H1 (cell line): ENCODE measurements around the gene TM7SF3. TPM values are rescaled to one million over a fixed set of nuclear protein-coding genes. Genes with fewer than 3 reads are reported as not detected.

Source experiments
- CTCF ChIA-PET: fragments of 300-600 bp; sonication (Branson Sonifier 250); formaldehyde crosslinking; loops from one replicate; lab custom pipeline; 2021; ENCODE audit not compliant: partially characterized antibody; lab: Charles Lee
- POLR2A ChIA-PET: fragments of 300-600 bp; sonication (Branson Sonifier 250); formaldehyde crosslinking; loops from one replicate; lab custom pipeline; 2021; ENCODE audit warnings: inconsistent platforms; ENCODE audit not compliant: partially characterized antibody; lab: Charles Lee
- DNase-seq, 2 experiments: peaks; one replicate each; pipeline versions ENCODE4 v3.0.0 to v3.0.0-alpha.2; 2010 to 2022; ENCODE audit warnings: low spot score in 2 of 2, low read depth in 1 of 2, mixed read lengths in 1 of 2
- FAIRE-seq: peaks from 2 replicates; lab custom pipeline; 2011; peaks lifted over from hg19 to GRCh38; lab: Jason Lieb, UNC
- H2AFZ ChIP-seq: 2 replicates; pipeline ENCODE4 v1.8.1; 2012; ENCODE audit warnings: low read length, inconsistent platforms
- H2AK5ac ChIP-seq: 2 replicates; pipeline ENCODE4 v1.6.1; 2013; ENCODE audit warnings: low read depth, low read length
- H2BK120ac ChIP-seq: replicated peaks from 2 replicates; pipeline ENCODE3; 2013; ENCODE audit warnings: low read depth, low read length, inconsistent platforms
- H2BK12ac ChIP-seq: 2 replicates; pipeline ENCODE4 v1.6.1; 2013; ENCODE audit warnings: low read depth, low read length
- H2BK15ac ChIP-seq: 2 replicates; pipeline ENCODE4 v1.6.1; 2013; ENCODE audit warnings: low read length
- H2BK20ac ChIP-seq: 2 replicates; pipeline ENCODE4 v1.6.1; 2013; ENCODE audit warnings: low read length
- H2BK5ac ChIP-seq: 2 replicates; pipeline ENCODE4 v1.6.1; 2013; ENCODE audit warnings: low read depth, low read length
- H3K14ac ChIP-seq: 2 replicates; pipeline ENCODE4 v1.6.1; 2013; ENCODE audit warnings: inconsistent platforms; ENCODE audit not compliant: insufficient read length
- H3K18ac ChIP-seq: 2 replicates; pipeline ENCODE4 v1.6.1; 2013; ENCODE audit warnings: low read length; ENCODE audit errors: extremely low read depth
- H3K23ac ChIP-seq: 2 replicates; pipeline ENCODE4 v1.6.1; 2013; ENCODE audit warnings: inconsistent platforms; ENCODE audit not compliant: insufficient read length
- H3K23me2 ChIP-seq: 2 replicates; pipeline ENCODE4 v1.6.1; 2013; ENCODE audit warnings: low read depth, low read length
- H3K27ac ChIP-seq: 2 replicates; pipeline ENCODE4 v1.6.1; 2011; ENCODE audit warnings: low read depth, low read length, inconsistent platforms
- H3K27me3 ChIP-seq, 4 experiments: replicated peaks in 1 of 4; 1 replicate in 1 of 4; 2 replicates in 3 of 4; pipeline versions ENCODE4 v1.6.1 to v1.8.1; 2011 to 2013; ENCODE audit warnings: low read length in 3 of 4, mild to moderate bottlenecking in 3 of 4, inconsistent platforms in 2 of 4, mixed read lengths in 2 of 4, moderate library complexity in 1 of 4; ENCODE audit not compliant: control insufficient read depth in 3 of 4, insufficient read depth in 3 of 4; ENCODE audit errors: extremely low read depth in 1 of 4
- H3K36me3 ChIP-seq, 4 experiments: 2 replicates each; pipeline versions ENCODE4 v1.6.1 to v1.8.1; 2011 to 2013; ENCODE audit warnings: mild to moderate bottlenecking in 4 of 4, low read length in 3 of 4, moderate library complexity in 2 of 4, control low read depth in 1 of 4, inconsistent platforms in 1 of 4; ENCODE audit not compliant: insufficient read depth in 4 of 4, control insufficient read depth in 2 of 4
- H3K4ac ChIP-seq: replicated peaks from 2 replicates; pipeline ENCODE3; 2013; ENCODE audit warnings: low read length, low read depth, mixed read lengths, inconsistent platforms; ENCODE audit not compliant: insufficient read length
- H3K4me1 ChIP-seq, 4 experiments: replicated peaks in 1 of 4; 1 replicate in 1 of 4; 2 replicates in 3 of 4; pipeline versions ENCODE4 v1.6.1 to v1.8.1; 2011 to 2013; ENCODE audit warnings: low read length in 3 of 4, inconsistent platforms in 2 of 4, mixed read lengths in 1 of 4; ENCODE audit not compliant: insufficient read depth in 4 of 4, control insufficient read depth in 3 of 4
- H3K4me2 ChIP-seq, 2 experiments: 2 replicates each; pipeline versions ENCODE4 v1.6.1 to v1.8.1; 2011 to 2013; ENCODE audit warnings: low read depth in 2 of 2, low read length in 2 of 2, control low read depth in 1 of 2, inconsistent platforms in 1 of 2, mild to moderate bottlenecking in 1 of 2; ENCODE audit not compliant: insufficient read depth in 1 of 2
- H3K4me3 ChIP-seq, 4 experiments: fragments of 200-600, 300-600 bp in 1 of 4; sonication (generic), shearing (Covaris generic), sonication (Bioruptor Twin) in 1 of 4; 2 replicates each; pipeline versions ENCODE4 v1.5.1 to v1.8.1; 2011 to 2016; ENCODE audit warnings: low read length in 4 of 4, low read depth in 3 of 4, control low read depth in 2 of 4, inconsistent platforms in 2 of 4, mild to moderate bottlenecking in 2 of 4, mixed read lengths in 1 of 4, moderate library complexity in 1 of 4; ENCODE audit not compliant: insufficient read depth in 2 of 4; ENCODE audit errors: extremely low read depth in 1 of 4
- H3K56ac ChIP-seq: replicated peaks from 2 replicates; pipeline ENCODE3; 2013; ENCODE audit warnings: low read depth, mild to moderate bottlenecking, mixed read lengths, low read length, inconsistent platforms; ENCODE audit not compliant: insufficient read length
- H3K79me1 ChIP-seq: 2 replicates; pipeline ENCODE4 v1.6.1; 2013; ENCODE audit warnings: low read depth, low read length, control low read depth
- H3K79me2 ChIP-seq, 2 experiments: 2 replicates each; pipeline versions ENCODE4 v1.6.1 to v1.8.1; 2012 to 2013; ENCODE audit warnings: low read length in 2 of 2, mild to moderate bottlenecking in 2 of 2, inconsistent platforms in 1 of 2; ENCODE audit not compliant: insufficient read depth in 2 of 2, control insufficient read depth in 1 of 2
- H3K9ac ChIP-seq, 4 experiments: replicated peaks in 1 of 4; 1 replicate in 1 of 4; 2 replicates in 3 of 4; pipeline versions ENCODE4 v1.6.1 to v1.8.1; 2011 to 2013; ENCODE audit warnings: low read depth in 3 of 4, low read length in 3 of 4, control low read depth in 2 of 4, mild to moderate bottlenecking in 2 of 4, moderate library complexity in 2 of 4, inconsistent platforms in 1 of 4; ENCODE audit errors: extremely low read depth in 1 of 4
- H3K9me3 ChIP-seq, 2 experiments: 2 replicates each; pipeline versions ENCODE4 v1.6.1 to v1.8.1; 2012 to 2013; ENCODE audit warnings: mild to moderate bottlenecking in 2 of 2, moderate library complexity in 2 of 2, control low read depth in 1 of 2, inconsistent platforms in 1 of 2, low read depth in 1 of 2, low read length in 1 of 2, mixed read lengths in 1 of 2; ENCODE audit not compliant: insufficient read depth in 2 of 2
- H4K20me1 ChIP-seq, 2 experiments: replicated peaks in 1 of 2; 2 replicates each; pipeline versions ENCODE3 to v1.8.1; 2011 to 2013; ENCODE audit warnings: inconsistent platforms in 2 of 2, low read length in 2 of 2, mild to moderate bottlenecking in 1 of 2; ENCODE audit not compliant: insufficient read depth in 2 of 2, control insufficient read depth in 1 of 2
- H4K5ac ChIP-seq: 2 replicates; pipeline ENCODE4 v1.6.1; 2013; ENCODE audit warnings: low read length, low read depth, mixed read lengths, inconsistent platforms; ENCODE audit not compliant: insufficient read length
- H4K8ac ChIP-seq: 2 replicates; pipeline ENCODE4 v1.8.0; 2013; ENCODE audit warnings: mild to moderate bottlenecking, moderate library complexity, low read length, inconsistent platforms; ENCODE audit not compliant: insufficient read depth; ENCODE audit errors: extremely low read depth
- H4K91ac ChIP-seq: replicated peaks from 2 replicates; pipeline ENCODE3; 2013; ENCODE audit warnings: low read length, mixed read lengths, inconsistent platforms; ENCODE audit not compliant: insufficient read length
- KDM4A ChIP-seq: IDR thresholded peaks from one replicate; pipeline ENCODE4 v1.7.1; 2012; ENCODE audit warnings: low read depth, mild to moderate bottlenecking, moderate library complexity, low read length, inconsistent platforms; ENCODE audit not compliant: severe bottlenecking
- RNF2 ChIP-seq: fragments of 200-900, 300-1000 bp; sonication (generic); IDR thresholded peaks from 2 replicates; pipeline ENCODE4 v1.7.1; 2016; ENCODE audit warnings: borderline replicate concordance, low read depth, mild to moderate bottlenecking, antibody characterized with exemption, low read length; ENCODE audit not compliant: poor library complexity, severe bottlenecking; ENCODE audit errors: missing control alignments
- SAP30 ChIP-seq: fragments of 300-600 bp; sonication (generic); IDR thresholded peaks from 2 replicates; pipeline ENCODE4 v1.7.1; 2012; ENCODE audit warnings: low read length, moderate library complexity, mild to moderate bottlenecking, inconsistent platforms; ENCODE audit not compliant: insufficient read depth, insufficient replicate concordance
- ZNF274 ChIP-seq: IDR thresholded peaks from 2 replicates; pipeline ENCODE4 v1.7.0; 2012; ENCODE audit warnings: low read length, borderline replicate concordance; ENCODE audit errors: extremely low read depth
- WGBS, 2 experiments: shearing (Covaris generic) in 1 of 2; methylation state at CpG; one replicate each; pipeline versions ENCODE4 v1.1.6 to v1.1.7; 2013 to 2015; ENCODE audit warnings: low lambda C conversion rate in 2 of 2, mixed read lengths in 2 of 2, inconsistent platforms in 1 of 2, low coverage in 1 of 2, missing lambda C conversion rate in 1 of 2; ENCODE audit not compliant: insufficient replicate concordance in 2 of 2, insufficient coverage in 1 of 2, insufficient read length in 1 of 2; ENCODE audit errors: extremely low coverage in 1 of 2, missing lambda C conversion rate in 1 of 2; 5-methylcytosine and 5-hydroxymethylcytosine counted together
- polyA plus RNA-seq, 7 experiments: library from polyadenylated mRNA; depleted of rRNA in 3 of 7; stranded (reverse) in 5 of 7; unstranded in 2 of 7; fragments of >200 nt in 5 of 7; fragments of 200-250 nt in 2 of 7; gene quantifications; 1 replicate in 5 of 7; 2 replicates in 1 of 7; 4 replicates in 1 of 7; pipeline versions ENCODE4 v1.2.1 to v1.2.3, GENCODE V29; 2011 to 2013; ENCODE audit warnings: missing spikeins in 2 of 7, mixed read lengths in 2 of 7
- total RNA-seq: library from RNA; stranded (reverse); fragmentation: NEBNext Ultra II Directional; extraction: Animal tissue kit (Norgen Biotek cat#: 25700); gene quantifications from 2 replicates; pipeline ENCODE4 v1.2.1, GENCODE V29; 2021
- TF ChIP-seq, protein P1 (sequence below): IDR thresholded peaks from 2 replicates; pipeline ENCODE4 v1.6.1; 2012; ENCODE audit warnings: low read length, inconsistent platforms

The TM7SF3 gene
- total and polyA plus RNA-seq, 2 of the 8 experiments (the other 6 are each of a cell fraction or from before 2014, with no cell fraction given): 57.9 to 77.2 TPM

DNA sequence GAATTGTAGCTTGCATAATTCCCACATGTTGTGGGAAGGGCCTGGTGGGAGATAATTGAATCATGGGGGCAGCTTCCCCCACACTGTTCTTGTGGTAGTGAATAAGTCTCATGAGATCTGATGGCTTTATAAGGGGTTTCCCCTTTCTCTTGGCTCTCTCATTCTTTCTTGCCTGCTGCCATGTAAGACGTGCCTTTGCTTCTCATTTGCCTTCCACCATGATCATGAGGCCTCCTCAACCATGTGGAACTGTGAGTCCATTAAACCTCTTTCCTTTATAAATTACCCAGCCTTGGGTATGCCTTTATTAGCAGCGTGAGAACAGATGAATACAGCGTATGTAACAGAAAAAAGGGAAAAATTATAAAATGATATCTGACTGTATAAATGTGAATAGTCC lies 47.1 kb upstream of the TM7SF3 start:
- WGBS, 2 experiments: 83% methylated on average over 3 of the region's 3 CpGs; no CpG with 5 or more reads in 1 of the 2 experiments
- TF ChIP-seq SAP30 (no peak), ZNF274 (no peak), RNF2 (no peak), KDM4A (no peak)
- TF ChIP-seq, protein P1, sequence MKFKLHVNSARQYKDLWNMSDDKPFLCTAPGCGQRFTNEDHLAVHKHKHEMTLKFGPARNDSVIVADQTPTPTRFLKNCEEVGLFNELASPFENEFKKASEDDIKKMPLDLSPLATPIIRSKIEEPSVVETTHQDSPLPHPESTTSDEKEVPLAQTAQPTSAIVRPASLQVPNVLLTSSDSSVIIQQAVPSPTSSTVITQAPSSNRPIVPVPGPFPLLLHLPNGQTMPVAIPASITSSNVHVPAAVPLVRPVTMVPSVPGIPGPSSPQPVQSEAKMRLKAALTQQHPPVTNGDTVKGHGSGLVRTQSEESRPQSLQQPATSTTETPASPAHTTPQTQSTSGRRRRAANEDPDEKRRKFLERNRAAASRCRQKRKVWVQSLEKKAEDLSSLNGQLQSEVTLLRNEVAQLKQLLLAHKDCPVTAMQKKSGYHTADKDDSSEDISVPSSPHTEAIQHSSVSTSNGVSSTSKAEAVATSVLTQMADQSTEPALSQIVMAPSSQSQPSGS: no peak

More for the DNA sequence above, 47.1 kb upstream of the TM7SF3 start:
- POLR2A ChIA-PET: no interaction called here
- no peak overlapping the region for H3K56ac ChIP-seq
- no peaks in the 10 kb centered on the region for H3K27me3 ChIP-seq
- CTCF ChIA-PET: interaction anchor here (1.1 kb wide), 1 partner anchor 246 kb away, joined by 3 read pairs; no protein-coding TSS in a partner anchor
- no peak overlapping the region for H3K27ac ChIP-seq
- H3K9me3 ChIP-seq: no peaks in the 10 kb centered on the region
- H3K9ac ChIP-seq: no peak overlapping the region
- H3K4me3 ChIP-seq: no peak overlapping the region
- H3K4me2 ChIP-seq: no peak overlapping the region
- H4K5ac ChIP-seq: no peak overlapping the region
- H3K18ac ChIP-seq: no peak overlapping the region
- H3K79me2 ChIP-seq: no peaks in the 10 kb centered on the region
- H4K20me1 ChIP-seq: no peaks in the 10 kb centered on the region
- no peak overlapping the region for H2AK5ac ChIP-seq
- no peak overlapping the region for H3K23ac ChIP-seq
- H2BK5ac ChIP-seq: no peak overlapping the region
- H3K36me3 ChIP-seq: no peaks in the 10 kb centered on the region
- H2BK20ac ChIP-seq: no peak overlapping the region
- no peak overlapping the region for H4K8ac ChIP-seq
- no peak for FAIRE-seq
- no peak overlapping the region for H4K91ac ChIP-seq
- H3K4ac ChIP-seq: no peak overlapping the region
- H3K4me1 ChIP-seq: no peaks in the 10 kb centered on the region
- H2BK120ac ChIP-seq: no peak overlapping the region
- no peak overlapping the region for H2BK12ac ChIP-seq
- no peak overlapping the region for H2BK15ac ChIP-seq
- no peaks in the 10 kb centered on the region for H3K23me2 ChIP-seq
- no peaks in the 10 kb centered on the region for H3K79me1 ChIP-seq
- DNase-seq: no peak
- H2AFZ ChIP-seq: no peak overlapping the region
- no peak overlapping the region for H3K14ac ChIP-seq
